Hematopoietic multipotent progenitor cell treated with erythropoietin and hydrocortisone succinate and interleukin-3 and kit ligand, for 8 days (in vitro differentiated cells): Measurements from ENCODE around the gene KCNIP4.

ENCODE experiments used
- DNase-seq: peaks from one replicate; pipeline ENCODE4 v3.0.0-alpha.2; 2015

Gene KCNIP4

GRCh38 chr4:21900211-21900610 is 48.4 kb downstream of the KCNIP4 start:
- DNase-seq = no peak

GRCh38 chr4:21898101-21898500 is 50.5 kb downstream of the KCNIP4 start:
- no peak for DNase-seq

DNA sequence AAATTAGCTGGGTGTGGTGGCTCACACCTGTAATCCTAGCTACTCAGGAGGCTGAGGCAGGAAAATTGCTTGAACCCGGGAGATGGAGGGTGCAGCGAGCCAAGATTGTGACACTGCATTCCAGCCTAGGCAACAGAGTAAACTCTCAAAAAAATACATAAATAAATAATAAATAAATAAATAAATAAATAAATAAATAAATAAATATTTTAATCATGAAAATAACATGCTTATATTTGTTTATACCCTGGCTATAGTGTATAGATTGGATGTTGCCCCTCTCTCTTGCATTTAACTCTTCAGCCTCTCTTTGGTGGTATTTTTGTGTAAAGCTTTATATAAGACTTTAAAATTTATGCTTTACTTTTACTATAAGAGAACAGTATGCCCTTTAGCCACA is 51.8 kb downstream of the KCNIP4 start:
- no peak for DNase-seq

GRCh38 chr4:21893136-21893535 is 55.4 kb downstream of the KCNIP4 start:
- DNase-seq = no peak

- no peak for DNase-seq
Observed at GRCh38 chr4:21890231-21890630, 58.3 kb downstream of the KCNIP4 start.

DNA sequence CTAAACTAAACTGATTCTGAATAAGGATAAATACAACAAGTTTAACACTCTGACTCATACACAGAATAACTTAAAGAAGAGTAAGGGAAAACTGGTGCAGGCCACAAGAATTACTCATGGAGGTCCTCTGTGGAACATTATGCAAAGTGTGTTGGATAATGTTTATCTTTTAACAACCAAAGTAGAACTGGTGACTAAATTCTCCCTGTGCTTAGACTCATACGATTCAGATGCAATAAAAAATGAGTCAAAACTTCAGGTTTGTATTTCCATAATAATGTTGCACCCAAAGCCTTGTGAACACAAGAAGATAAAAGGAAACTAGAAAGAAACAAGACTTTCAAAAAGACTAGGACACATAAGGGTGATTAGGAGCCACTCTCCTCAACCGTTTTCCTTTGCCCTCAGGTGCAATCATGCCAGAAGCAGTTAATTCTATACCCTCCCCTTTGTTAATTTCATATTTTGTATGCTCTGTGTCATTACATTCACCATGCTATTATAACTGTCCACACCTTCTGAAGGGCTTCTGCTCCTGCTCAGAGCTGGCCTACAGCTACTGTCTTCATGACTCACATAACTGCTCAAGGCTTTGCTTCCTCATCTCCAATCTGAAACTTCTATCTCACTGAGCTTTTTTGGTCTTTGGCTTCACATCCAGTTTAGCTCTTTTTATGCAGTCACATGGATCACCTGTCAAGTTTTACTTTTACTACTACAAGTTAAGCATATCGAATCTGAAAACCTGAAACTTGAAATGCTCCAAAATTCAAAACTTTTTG is 60.2 kb downstream of the KCNIP4 start:
- DNase-seq = no peak

GRCh38 chr4:21887481-21887880 is 61.1 kb downstream of the KCNIP4 start:
- no peak for DNase-seq

GRCh38 chr4:21885770-21886169 is 62.8 kb downstream of the KCNIP4 start:
- DNase-seq = no peak

GRCh38 chr4:21885241-21885640 is 63.3 kb downstream of the KCNIP4 start:
- no peak for DNase-seq

DNA sequence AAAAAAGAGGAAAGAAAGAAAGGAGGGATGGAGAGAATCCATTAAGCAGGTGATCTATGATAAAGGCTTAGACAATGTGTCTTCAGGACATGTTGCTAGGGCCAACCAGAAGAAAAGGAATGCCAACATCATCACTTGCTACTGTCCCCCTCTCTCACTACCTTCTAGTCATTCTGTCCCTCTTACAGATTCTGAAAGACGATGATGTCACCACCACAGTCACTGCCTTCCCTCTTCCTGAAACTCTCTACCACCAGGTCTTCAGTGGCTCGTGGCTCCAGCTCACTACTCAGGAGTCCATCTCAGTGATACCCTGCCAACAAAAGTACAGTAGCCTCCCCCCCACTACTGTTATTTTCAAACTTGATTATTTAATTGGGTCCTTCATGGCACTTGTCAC is 64.0 kb downstream of the KCNIP4 start:
- no peak for DNase-seq

DNA sequence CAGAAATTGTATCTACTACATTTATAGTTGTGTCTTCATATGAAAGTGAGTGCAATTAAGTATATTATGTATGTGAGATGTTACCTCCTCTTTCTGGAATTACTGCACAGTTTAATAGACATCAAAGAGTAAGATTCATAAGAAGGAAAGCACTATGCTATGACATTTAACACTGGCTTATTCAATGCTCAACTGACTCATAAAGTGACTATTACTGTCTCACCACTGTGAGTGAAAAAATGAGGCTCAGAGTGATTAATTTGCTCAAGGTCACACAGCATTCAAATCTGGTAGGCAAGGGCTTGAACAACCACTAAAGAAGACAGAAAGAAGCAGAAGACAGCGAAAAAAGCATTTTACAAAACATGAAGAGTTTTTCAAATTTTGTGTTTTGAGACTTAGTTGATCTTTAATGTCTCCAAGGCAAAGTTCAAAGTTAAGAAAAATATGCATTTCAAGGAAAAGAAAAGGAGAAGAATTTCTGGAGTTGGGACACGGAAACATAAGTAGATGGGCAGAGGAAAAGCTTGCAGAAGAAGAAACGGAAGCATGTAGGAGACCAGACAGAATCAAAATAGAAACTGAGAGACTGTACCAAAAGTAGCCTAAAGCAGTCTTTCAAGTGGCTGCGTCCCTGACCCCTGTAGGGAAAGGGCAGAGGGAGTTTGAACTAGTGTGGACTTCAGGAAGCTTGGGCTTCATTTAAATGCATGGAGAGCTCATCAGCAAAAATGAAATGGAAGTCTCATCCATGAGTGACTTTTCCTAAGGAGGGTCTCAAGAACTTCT is 66.3 kb downstream of the KCNIP4 start:
- DNase-seq = no peak

DNA sequence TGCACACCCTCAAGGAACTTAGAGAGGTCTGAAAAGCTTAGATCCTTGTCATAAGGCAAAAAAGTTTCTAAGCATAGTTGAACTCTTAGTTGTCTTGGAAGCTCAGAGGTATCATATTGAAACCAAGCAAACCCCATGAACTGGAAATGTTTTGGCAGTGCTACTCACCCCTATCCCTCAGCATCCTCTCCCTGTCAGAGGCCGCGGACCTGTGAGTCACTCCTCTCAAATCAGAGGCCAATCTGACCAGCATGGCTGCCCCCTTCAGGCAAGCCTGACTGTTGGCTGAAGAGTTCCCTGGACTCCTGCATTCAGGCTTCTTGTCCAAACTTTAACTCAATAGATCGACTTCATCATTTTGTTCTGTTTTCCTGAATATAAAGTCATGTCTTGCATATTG is 69.4 kb downstream of the KCNIP4 start:
- DNase-seq = no peak

DNA sequence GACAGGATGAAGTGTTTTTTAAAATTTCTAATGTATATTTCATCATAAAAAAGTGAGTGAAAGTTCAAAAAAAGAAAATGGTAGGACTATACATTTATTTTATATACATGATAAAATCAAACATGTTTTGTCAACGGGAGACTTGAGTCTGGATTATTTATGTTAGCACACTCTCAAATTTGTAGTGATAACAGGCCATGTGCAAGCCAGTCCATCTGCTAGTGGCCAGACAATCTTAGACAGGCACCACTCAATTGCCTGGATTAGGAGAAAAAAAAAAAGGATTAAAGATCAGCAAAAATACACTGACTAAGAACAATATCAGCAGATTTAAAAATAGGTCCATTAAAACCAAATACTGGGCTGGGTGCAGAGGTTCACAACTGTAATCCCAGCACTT is 71.9 kb downstream of the KCNIP4 start:
- DNase-seq = no peak

DNA sequence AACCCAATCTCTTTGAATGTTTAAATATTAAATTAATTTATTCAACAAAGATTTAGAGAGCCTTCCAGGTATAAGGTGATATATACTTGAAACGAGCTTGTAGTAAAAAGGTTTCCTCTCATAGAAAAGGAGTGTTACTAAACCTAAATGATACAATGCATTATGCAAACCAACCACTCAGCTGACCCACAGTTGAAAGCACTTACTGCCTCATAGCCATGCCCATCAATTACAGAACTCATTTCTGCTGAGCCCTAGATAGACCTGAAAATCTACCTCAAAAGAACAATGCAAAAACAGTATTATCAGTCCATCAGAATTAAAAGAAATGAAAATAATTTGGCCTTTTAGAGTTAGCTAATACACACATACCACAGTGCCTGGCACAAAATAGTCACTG is 75.4 kb downstream of the KCNIP4 start:
- DNase-seq = no peak

DNA sequence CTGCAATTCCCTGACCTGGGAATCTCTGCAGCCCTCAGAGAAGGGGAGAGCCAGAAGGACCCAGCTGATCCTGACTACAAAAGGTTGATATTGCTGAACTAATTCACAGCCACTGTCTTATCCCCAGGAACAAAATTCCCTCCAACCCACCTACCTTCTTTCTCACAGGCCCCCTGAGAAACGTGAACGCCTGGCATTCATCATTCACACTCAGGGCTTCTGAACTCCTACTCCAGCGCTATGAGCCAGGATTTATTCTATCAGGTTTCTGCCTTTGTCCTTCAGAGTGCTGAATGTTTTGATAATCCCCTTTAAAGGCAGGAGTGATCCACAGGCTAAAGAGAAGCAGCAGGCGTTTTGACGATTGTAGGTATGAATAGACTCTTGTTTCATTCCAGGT is 76.5 kb downstream of the KCNIP4 start:
- no peak for DNase-seq

DNA sequence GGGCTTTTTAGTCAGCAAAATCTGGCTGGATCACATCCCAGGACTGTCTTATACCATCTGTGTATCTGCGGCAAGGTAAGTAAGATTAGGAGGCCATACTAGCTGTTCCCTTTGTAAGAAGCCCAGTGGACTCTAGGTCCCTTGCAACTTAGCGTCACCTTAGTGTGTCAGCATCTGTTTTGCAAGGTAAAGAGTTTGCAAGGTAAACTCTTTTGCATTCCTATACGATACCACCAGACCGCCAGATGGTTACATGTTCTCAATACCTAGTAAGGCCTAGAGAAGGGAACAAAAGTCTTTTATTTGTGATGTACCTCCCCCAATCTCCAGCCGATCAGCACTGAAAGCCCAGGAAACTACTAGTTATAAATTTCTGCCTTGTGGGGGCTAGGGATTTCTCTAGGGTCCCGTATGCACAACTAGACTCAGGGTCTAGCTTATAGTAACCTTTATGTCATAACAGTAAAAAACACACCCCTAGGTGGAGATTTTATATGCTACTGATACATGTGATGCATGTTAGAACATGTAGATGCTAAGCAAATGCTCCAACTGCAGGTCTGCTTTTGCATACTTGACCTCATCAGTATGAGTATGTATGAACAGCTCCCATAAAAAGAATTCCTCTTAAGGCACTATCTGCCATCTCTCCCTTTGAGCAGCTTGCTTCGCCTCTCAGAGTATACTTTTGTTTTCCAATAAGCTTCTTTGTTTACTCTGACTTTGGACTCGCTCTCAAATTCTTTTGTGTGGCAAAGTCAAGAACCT is 78.4 kb downstream of the KCNIP4 start:
- DNase-seq = no peak

- no peak for DNase-seq
Observed at GRCh38 chr4:21864686-21865085, 83.9 kb downstream of the KCNIP4 start.

GRCh38 chr4:21862917-21863316 is 85.7 kb downstream of the KCNIP4 start:
- no peak for DNase-seq

DNA sequence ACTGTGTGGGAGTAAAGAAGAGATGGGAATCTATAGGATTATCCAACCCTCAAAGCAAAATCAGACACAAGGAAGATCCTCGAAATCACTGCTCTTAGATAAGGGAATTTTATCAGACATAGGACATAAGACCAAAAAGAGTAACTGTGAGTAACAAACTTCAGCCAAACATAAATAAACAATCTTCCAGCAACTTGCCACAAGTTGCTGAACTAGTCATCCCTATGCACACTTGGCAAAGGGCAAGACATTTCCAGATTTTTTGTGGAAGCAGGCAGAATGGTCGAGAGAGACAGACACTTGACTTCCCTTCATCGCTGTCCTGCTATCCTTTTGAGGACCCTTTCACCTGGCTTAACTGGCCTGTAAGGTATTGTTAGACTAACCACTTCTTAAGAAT is 89.6 kb downstream of the KCNIP4 start:
- DNase-seq = no peak

DNA sequence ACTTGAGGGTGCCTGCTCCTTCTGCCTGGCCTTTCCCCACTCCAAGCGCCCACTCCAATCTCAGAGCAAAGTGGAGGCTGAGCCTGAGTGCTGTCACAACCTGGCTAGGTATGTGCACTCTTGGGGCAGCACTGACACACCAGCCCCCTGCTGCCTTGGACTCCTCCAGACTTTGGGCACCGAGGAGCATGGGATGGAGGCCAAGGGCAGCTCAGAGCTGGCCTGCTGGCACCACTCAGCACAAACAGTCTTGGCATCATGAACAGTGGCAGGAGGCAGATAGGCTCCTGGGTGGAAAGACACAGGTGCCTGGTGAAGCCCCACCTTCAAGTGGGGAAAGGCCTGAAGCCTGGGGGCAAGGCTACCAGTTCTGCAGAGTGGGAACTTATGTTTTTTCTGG is 91.8 kb downstream of the KCNIP4 start:
- no peak for DNase-seq

DNA sequence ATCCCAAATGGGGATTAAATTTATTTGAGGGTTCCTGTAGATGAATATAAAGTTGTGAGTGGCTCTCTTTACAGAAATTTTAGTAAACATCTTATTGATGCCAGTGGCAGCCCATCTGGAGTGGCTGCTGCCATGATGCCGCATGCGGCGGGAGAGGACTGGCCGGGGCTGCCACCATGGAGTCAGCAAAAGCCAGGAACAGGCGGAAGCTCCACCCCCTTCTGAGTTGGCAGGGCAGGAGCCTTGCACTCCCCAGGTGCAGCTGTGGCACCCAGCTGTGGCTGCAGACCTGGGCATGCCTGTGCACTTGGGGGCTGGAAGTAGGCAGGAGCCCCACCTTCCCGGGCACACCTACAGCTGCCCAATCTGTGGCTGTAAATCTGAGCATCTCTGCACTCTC is 92.3 kb downstream of the KCNIP4 start:
- DNase-seq = no peak

DNA sequence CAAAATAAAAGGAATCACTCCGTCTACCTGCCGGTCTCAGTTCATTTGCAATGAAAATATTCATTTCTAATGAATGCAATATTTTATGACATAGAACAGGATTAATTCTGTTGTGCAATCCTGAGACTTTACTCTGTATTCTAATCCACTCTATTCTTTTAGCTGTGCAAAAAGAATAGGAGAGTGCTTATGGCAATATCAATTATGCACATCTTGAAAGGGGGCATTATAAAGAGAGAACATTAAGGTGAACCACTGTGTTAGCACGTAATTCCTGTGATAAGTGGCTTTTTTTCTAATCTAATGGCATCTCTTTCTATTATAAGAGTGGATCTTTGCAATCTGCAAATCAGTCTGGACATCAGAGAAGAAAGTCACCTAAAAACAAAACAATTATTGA is 99.5 kb downstream of the KCNIP4 start:
- DNase-seq = no peak

GRCh38 chr4:21848021-21848420 is 100.6 kb downstream of the KCNIP4 start:
- no peak for DNase-seq

- no peak for DNase-seq
Observed at GRCh38 chr4:21845663-21846062, 102.9 kb downstream of the KCNIP4 start.
